ENCODE results near the gene RNF187. TPM values are rescaled to one million over a fixed set of nuclear protein-coding genes. Genes with fewer than 3 reads are reported as not detected.

The RNF187 gene
- total RNA-seq, 6 experiments from 2014 or later: 110 to 143 (median 130) TPM

- no peak for TF ChIP-seq CTCF (IDR thresholded peaks at IDR 0.05)
- DNase-seq: no peak
- Mint-ChIP-seq H3K9me3 (no peaks in the 10 kb centered on the region), H3K4me3 (no peak overlapping the region), H3K27me3 (ENCODE audit: insufficient read depth) (no peaks in the 10 kb centered on the region), H3K27ac (no peak overlapping the region), H3K4me1 (ENCODE audit: low read depth) (peaks cover 6% of the 10 kb centered on the region; the same call in 1 of the 2 replicates), H3K36me3 (ENCODE audit: low read depth) (peaks cover 32% of the 10 kb centered on the region)
Measured at GRCh38 chr1:228494970-228495853, 8.0 kb downstream of the RNF187 start.

- Mint-ChIP-seq H3K27ac (no peak overlapping the region), H3K4me3 (no peak overlapping the region), H3K36me3 (ENCODE audit: low read depth) (peaks cover 27% of the 10 kb centered on the region), H3K27me3 (ENCODE audit: insufficient read depth) (no peaks in the 10 kb centered on the region), H3K9me3 (no peaks in the 10 kb centered on the region), H3K4me1 (ENCODE audit: low read depth) (peaks cover 9% of the 10 kb centered on the region)
- no peak for DNase-seq
- no peak for TF ChIP-seq CTCF (IDR thresholded peaks at IDR 0.05)
Measured at GRCh38 chr1:228496084-228496483, 8.9 kb downstream of the RNF187 start.

- H3K36me3 Mint-ChIP-seq (ENCODE audit: low read depth): peaks cover 27% of the 10 kb centered on the region
- H3K4me1 Mint-ChIP-seq (ENCODE audit: low read depth): peaks cover 13% of the 10 kb centered on the region
- DNase-seq: no peak
- H3K27me3 Mint-ChIP-seq (ENCODE audit: insufficient read depth): no peaks in the 10 kb centered on the region
- no peak overlapping the region for H3K4me3 Mint-ChIP-seq
- no peaks in the 10 kb centered on the region for H3K9me3 Mint-ChIP-seq
- no peak overlapping the region for H3K27ac Mint-ChIP-seq
- TF ChIP-seq CTCF (IDR thresholded peaks at IDR 0.05): no peak
Measured at GRCh38 chr1:228496494-228496893, 9.3 kb downstream of the RNF187 start.

GRCh38 chr1:228497206-228497605 lies 10.0 kb downstream of the RNF187 start:
- TF ChIP-seq CTCF (IDR thresholded peaks at IDR 0.05): no peak
- H3K4me1 Mint-ChIP-seq (ENCODE audit: low read depth): peaks cover 13% of the 10 kb centered on the region
- DNase-seq: no peak
- no peak overlapping the region for H3K27ac Mint-ChIP-seq
- no peaks in the 10 kb centered on the region for H3K9me3 Mint-ChIP-seq
- no peak overlapping the region for H3K4me3 Mint-ChIP-seq
- peaks cover 22% of the 10 kb centered on the region for H3K36me3 Mint-ChIP-seq (ENCODE audit: low read depth)
- H3K27me3 Mint-ChIP-seq (ENCODE audit: insufficient read depth): no peaks in the 10 kb centered on the region

GRCh38 chr1:228497817-228498216 lies 10.6 kb downstream of the RNF187 start:
- DNase-seq: no peak
- peaks cover 22% of the 10 kb centered on the region for H3K36me3 Mint-ChIP-seq (ENCODE audit: low read depth)
- H3K4me3 Mint-ChIP-seq: no peak overlapping the region
- no peak for TF ChIP-seq CTCF (IDR thresholded peaks at IDR 0.05)
- peaks cover 13% of the 10 kb centered on the region for H3K4me1 Mint-ChIP-seq (ENCODE audit: low read depth)
- H3K27me3 Mint-ChIP-seq (ENCODE audit: insufficient read depth): no peaks in the 10 kb centered on the region
- no peaks in the 10 kb centered on the region for H3K9me3 Mint-ChIP-seq
- no peak overlapping the region for H3K27ac Mint-ChIP-seq

All from HFFc6 (cell line).